Measurements from ENCODE around the gene FAHD1. TPM values are rescaled to one million over a fixed set of nuclear protein-coding genes. Genes with fewer than 3 reads are reported as not detected.
"Not testable (repeated sequence)": the region's sequence is repeated elsewhere in the genome, so short reads cannot be mapped to it uniquely, and the experiment has no call there.

The FAHD1 gene
- total and polyA plus RNA-seq, 3 experiments from 2014 or later: 19.3 to 26.7 (median 20.9) TPM

DNA sequence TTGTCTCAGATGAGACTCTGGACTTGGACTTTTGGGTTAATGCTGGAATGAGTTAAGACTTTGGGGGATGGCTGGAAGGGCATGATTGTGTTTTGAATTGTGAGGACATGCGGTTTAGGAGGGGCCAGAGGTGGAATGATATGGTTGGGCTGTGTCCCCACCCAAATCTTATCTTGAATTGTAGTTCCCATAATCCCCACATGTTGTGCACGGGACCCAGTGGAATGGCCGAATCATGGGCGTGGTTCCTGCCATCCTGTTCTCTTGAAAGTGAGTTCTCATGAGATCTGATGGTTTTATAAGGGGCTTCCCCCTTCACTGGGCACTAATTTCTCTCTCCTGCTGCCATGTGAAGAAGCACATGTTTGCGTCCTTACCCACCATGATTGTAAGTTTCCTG is 27.7 kb upstream of the FAHD1 start:
- H3K27ac Mint-ChIP-seq: not testable (repeated sequence)

DNA sequence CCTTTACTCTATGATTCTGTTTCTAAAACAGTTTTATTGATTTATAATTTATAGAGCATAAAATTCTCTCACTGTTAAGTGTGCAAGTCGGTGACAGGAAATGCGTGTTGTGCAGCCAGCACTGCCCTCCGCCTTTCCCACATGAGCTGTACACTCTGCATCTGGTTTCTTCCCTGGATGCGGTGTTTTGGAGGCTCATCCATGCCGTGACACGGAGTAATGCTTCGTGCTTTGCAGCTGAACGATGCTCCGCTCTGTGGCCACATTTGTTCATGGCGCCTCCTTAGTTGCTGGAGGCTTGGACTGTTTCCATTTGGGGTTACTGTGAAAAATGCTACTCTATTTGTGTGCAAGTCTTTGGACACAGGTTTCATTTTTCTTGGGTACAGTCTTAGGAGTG is 26.3 kb upstream of the FAHD1 start:
- CTCF ChIA-PET: interaction anchor here (1.2 kb wide), 1 partner anchor 39 kb away, joined by 3 read pairs; no protein-coding TSS in a partner anchor
- no peaks in the 10 kb centered on the region for H3K4me1 Mint-ChIP-seq

More for the DNA sequence above, 27.7 kb upstream of the FAHD1 start:
- H3K4me1 Mint-ChIP-seq; POLR2A ChIA-PET; CTCF ChIA-PET; H3K27me3 Mint-ChIP-seq; H3K27ac ChIP-seq (ENCODE audit: low read depth, low read length); H3K36me3 ChIP-seq (ENCODE audit: insufficient read depth, low read length); H3K4me3 Mint-ChIP-seq; H3K36me3 Mint-ChIP-seq; H3K27me3 ChIP-seq (ENCODE audit: insufficient read depth, low read length, poor library complexity, severe bottlenecking); H3K4me3 ChIP-seq (ENCODE audit: low read length); H3K9me3 ChIP-seq (ENCODE audit: low read length); DNase-seq; H3K4me1 ChIP-seq (ENCODE audit: insufficient read depth, low read length): not testable (repeated sequence)
- H3K9me3 Mint-ChIP-seq: peaks cover 3 to 10% (median 7%) of the 10 kb centered on the region in 5 donors

DNA sequence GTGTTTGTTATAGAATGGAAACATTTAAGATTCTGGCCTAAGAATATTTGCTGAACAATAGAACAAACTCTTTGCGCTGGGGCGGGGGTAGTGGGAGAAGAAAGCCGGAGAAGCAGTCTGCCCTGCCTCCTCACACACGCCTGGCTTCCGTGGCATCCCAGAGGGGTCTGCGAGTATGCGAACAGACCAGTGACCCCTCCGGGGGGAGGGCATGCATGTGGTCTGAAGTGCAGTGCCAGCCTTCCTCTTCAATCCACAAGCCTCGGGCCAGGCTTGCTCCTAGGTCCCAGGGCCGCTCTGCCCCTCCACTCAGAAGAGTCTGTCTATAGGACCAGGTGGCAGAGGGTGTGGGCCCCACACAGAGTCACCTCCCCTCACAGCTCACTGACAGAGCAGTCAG is 19.4 kb upstream of the FAHD1 start:
- Histone ChIP-seq H3K27me3 (ENCODE audit: insufficient read depth, low read length, poor library complexity, severe bottlenecking) (no peaks in the 10 kb centered on the region), H3K36me3 (ENCODE audit: insufficient read depth, low read length) (peaks cover 21% of the 10 kb centered on the region), H3K4me1 (ENCODE audit: insufficient read depth, low read length) (no peaks in the 10 kb centered on the region), H3K4me3 (ENCODE audit: low read length) (no peak overlapping the region), H3K27ac (ENCODE audit: low read depth, low read length) (no peak overlapping the region), H3K9me3 (ENCODE audit: low read length) (no peaks in the 10 kb centered on the region)
- ChIA-PET POLR2A (no interaction called here), CTCF (no interaction called here)
- DNase-seq: no peak
- Mint-ChIP-seq H3K4me1 (no peaks in the 10 kb centered on the region), H3K9me3 (no peaks in the 10 kb centered on the region), H3K36me3 (peaks cover 6 to 43% (median 7%) of the 10 kb centered on the region in 3 donors), H3K4me3 (no peak overlapping the region), H3K27ac (no peak overlapping the region), H3K27me3 (no peaks in the 10 kb centered on the region)

More for the DNA sequence above, 26.3 kb upstream of the FAHD1 start:
- H3K4me3 Mint-ChIP-seq: no peak overlapping the region
- Histone ChIP-seq H3K27ac (ENCODE audit: low read depth, low read length) (no peak overlapping the region), H3K36me3 (ENCODE audit: insufficient read depth, low read length) (no peaks in the 10 kb centered on the region), H3K27me3 (ENCODE audit: insufficient read depth, low read length, poor library complexity, severe bottlenecking) (no peaks in the 10 kb centered on the region), H3K9me3 (ENCODE audit: low read length) (no peaks in the 10 kb centered on the region), H3K4me1 (ENCODE audit: insufficient read depth, low read length) (no peaks in the 10 kb centered on the region), H3K4me3 (ENCODE audit: low read length) (no peak overlapping the region)
- H3K9me3 Mint-ChIP-seq: peaks cover 3 to 10% (median 7%) of the 10 kb centered on the region in 5 donors
- H3K36me3 Mint-ChIP-seq: peaks cover 3 to 5% (median 4%) of the 10 kb centered on the region in 3 donors
- no peak for DNase-seq
- H3K27me3 Mint-ChIP-seq: no peaks in the 10 kb centered on the region
- POLR2A ChIA-PET: no interaction called here
- no peak overlapping the region for H3K27ac Mint-ChIP-seq

DNA sequence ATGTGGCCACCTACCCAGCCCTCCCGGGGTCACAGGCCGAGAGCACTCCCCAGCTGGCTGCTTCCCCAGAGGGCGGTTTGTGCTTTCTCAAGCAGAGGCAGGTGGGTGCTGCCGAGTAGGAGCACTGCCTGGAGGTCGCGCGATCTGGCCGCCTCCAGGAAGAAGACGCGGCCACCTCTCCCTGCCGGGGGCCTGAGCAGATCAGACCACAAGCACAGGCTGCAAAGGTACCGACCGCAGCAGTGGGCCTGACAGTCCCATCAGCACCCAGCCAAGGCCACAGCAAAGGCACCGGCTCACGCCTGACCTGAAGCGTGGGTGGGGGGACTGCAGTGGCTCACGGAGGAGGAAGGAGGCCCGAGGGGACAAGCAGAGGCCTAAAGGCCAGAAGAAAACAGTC is 18.3 kb upstream of the FAHD1 start:
- Histone ChIP-seq H3K9me3 (ENCODE audit: low read length) (no peaks in the 10 kb centered on the region), H3K27me3 (ENCODE audit: insufficient read depth, low read length, poor library complexity, severe bottlenecking) (no peaks in the 10 kb centered on the region), H3K36me3 (ENCODE audit: insufficient read depth, low read length) (peaks cover 21% of the 10 kb centered on the region), H3K4me1 (ENCODE audit: insufficient read depth, low read length) (no peaks in the 10 kb centered on the region), H3K4me3 (ENCODE audit: low read length) (no peak overlapping the region), H3K27ac (ENCODE audit: low read depth, low read length) (no peak overlapping the region)
- Mint-ChIP-seq H3K4me3 (no peak overlapping the region), H3K36me3 (peaks cover 7 to 50% (median 11%) of the 10 kb centered on the region in 3 donors), H3K9me3 (no peaks in the 10 kb centered on the region), H3K4me1 (peaks cover 0 to 7% (median 5%) of the 10 kb centered on the region in 3 donors), H3K27me3 (no peaks in the 10 kb centered on the region), H3K27ac (no peak overlapping the region)
- ChIA-PET POLR2A (no interaction called here), CTCF (no interaction called here)
- no peak for DNase-seq

DNA sequence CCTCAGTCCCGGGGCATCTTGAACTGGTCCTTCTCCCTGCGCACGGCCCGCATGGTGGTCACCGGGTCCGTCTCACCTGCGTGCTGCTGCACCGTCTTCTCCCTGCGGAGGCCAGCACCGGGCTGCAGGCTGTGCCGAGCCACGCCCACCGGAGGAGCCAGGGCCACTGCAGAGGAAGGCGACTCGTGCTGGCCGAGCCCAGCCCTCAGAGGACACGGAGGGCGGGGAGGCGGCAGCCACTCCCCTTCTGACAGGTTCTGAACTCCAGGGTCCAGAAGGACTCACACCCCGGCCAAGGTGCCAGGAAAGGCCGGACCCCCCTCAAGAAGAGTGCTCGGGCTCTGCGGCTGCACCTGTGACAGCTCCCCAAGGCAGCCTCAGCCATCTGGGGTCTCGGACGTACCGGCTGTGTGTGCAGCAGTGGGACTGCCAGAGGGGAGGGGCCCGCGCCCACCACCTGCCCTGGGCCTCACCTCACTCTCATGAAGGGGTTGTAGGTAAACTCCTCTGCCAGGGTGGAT is 17.7 kb upstream of the FAHD1 start:
- Mint-ChIP-seq H3K27me3 (no peaks in the 10 kb centered on the region), H3K27ac (no peak overlapping the region), H3K9me3 (no peaks in the 10 kb centered on the region), H3K4me3 (no peak overlapping the region), H3K36me3 (peaks cover 7 to 53% (median 11%) of the 10 kb centered on the region in 3 donors), H3K4me1 (peaks cover 0 to 7% (median 5%) of the 10 kb centered on the region in 3 donors)
- H3K9me3 ChIP-seq (ENCODE audit: low read length): no peaks in the 10 kb centered on the region
- ChIA-PET POLR2A (no interaction called here), CTCF (no interaction called here)
- H3K36me3 ChIP-seq (ENCODE audit: insufficient read depth, low read length): peaks cover 21% of the 10 kb centered on the region
- H3K4me3 ChIP-seq (ENCODE audit: low read length): no peak overlapping the region
- H3K27ac ChIP-seq (ENCODE audit: low read depth, low read length): no peak overlapping the region
- no peaks in the 10 kb centered on the region for H3K4me1 ChIP-seq (ENCODE audit: insufficient read depth, low read length)
- H3K27me3 ChIP-seq (ENCODE audit: insufficient read depth, low read length, poor library complexity, severe bottlenecking): no peaks in the 10 kb centered on the region
- DNase-seq: no peak

DNA sequence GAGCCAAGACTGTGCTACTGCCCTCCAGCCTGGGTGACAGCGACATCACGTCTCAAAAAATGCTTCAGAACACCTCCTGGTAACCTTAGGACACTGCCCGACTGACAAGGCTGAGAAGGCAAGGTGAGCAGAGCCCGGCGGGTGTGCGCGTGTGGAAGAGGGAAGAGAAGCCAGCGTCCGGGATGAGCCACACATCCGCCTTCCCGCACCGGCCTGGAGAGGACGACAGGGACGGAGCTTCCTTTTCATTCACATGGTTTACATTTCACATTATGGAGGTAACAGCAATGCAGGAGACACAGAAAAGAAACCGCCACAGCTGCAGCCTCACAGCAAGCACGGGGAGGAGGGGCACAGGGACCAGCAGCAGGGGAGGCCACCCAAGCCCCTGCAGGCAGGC is 16.9 kb upstream of the FAHD1 start:
- H3K4me1 Mint-ChIP-seq: peaks cover 0 to 8% (median 5%) of the 10 kb centered on the region in 3 donors
- no peaks in the 10 kb centered on the region for H3K9me3 Mint-ChIP-seq
- Histone ChIP-seq H3K4me3 (ENCODE audit: low read length) (no peak overlapping the region), H3K27ac (ENCODE audit: low read depth, low read length) (no peak overlapping the region), H3K36me3 (ENCODE audit: insufficient read depth, low read length) (peaks cover 23% of the 10 kb centered on the region), H3K9me3 (ENCODE audit: low read length) (no peaks in the 10 kb centered on the region), H3K27me3 (ENCODE audit: insufficient read depth, low read length, poor library complexity, severe bottlenecking) (no peaks in the 10 kb centered on the region), H3K4me1 (ENCODE audit: insufficient read depth, low read length) (no peaks in the 10 kb centered on the region)
- CTCF ChIA-PET: interaction anchor here (0.7 kb wide), 1 partner anchor 151 kb away, joined by 4 read pairs; no protein-coding TSS in a partner anchor
- H3K36me3 Mint-ChIP-seq: peaks cover 7 to 54% (median 11%) of the 10 kb centered on the region in 3 donors
- no peak overlapping the region for H3K4me3 Mint-ChIP-seq
- no peak for DNase-seq
- POLR2A ChIA-PET: interaction anchor here (0.6 kb wide), 1 partner anchor 557 kb away, joined by 3 read pairs; no protein-coding TSS in a partner anchor
- no peak overlapping the region for H3K27ac Mint-ChIP-seq
- no peaks in the 10 kb centered on the region for H3K27me3 Mint-ChIP-seq

DNA sequence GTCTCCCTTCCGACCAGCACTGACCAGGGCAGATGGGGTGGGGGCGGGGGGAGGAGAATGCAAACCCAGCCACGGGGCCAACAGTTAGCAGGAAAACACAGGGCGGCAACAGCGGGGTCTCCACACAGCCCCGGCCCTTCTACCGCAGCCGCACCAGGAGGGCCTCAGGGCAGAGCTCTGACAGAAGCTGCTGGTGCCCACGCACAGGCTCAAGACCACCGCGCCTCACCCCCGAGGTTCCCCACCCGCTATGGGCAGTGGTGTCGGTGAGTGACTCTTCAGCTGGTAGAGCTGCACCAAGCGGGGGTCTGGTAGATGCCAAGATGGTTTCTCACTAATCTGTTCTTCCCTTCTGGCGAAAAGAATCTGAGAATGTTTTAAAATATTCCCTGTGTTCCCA is 16.5 kb upstream of the FAHD1 start:
- no peak for DNase-seq
- Histone ChIP-seq H3K4me1 (ENCODE audit: insufficient read depth, low read length) (no peaks in the 10 kb centered on the region), H3K9me3 (ENCODE audit: low read length) (no peaks in the 10 kb centered on the region), H3K4me3 (ENCODE audit: low read length) (no peak overlapping the region), H3K36me3 (ENCODE audit: insufficient read depth, low read length) (peaks cover 28% of the 10 kb centered on the region), H3K27ac (ENCODE audit: low read depth, low read length) (no peak overlapping the region), H3K27me3 (ENCODE audit: insufficient read depth, low read length, poor library complexity, severe bottlenecking) (no peaks in the 10 kb centered on the region)
- H3K9me3 Mint-ChIP-seq: no peaks in the 10 kb centered on the region
- ChIA-PET POLR2A (interaction anchor here (0.6 kb wide), 1 partner anchor 558 kb away, joined by 3 read pairs; no protein-coding TSS in a partner anchor), CTCF (interaction anchor here (0.7 kb wide), 1 partner anchor 150 kb away, joined by 4 read pairs; no protein-coding TSS in a partner anchor)
- peaks cover 7 to 57% (median 14%) of the 10 kb centered on the region in 3 donors for H3K36me3 Mint-ChIP-seq
- H3K4me1 Mint-ChIP-seq: peaks cover 0 to 11% (median 5%) of the 10 kb centered on the region in 3 donors
- no peak overlapping the region for H3K4me3 Mint-ChIP-seq
- no peaks in the 10 kb centered on the region for H3K27me3 Mint-ChIP-seq
- H3K27ac Mint-ChIP-seq: no peak overlapping the region

DNA sequence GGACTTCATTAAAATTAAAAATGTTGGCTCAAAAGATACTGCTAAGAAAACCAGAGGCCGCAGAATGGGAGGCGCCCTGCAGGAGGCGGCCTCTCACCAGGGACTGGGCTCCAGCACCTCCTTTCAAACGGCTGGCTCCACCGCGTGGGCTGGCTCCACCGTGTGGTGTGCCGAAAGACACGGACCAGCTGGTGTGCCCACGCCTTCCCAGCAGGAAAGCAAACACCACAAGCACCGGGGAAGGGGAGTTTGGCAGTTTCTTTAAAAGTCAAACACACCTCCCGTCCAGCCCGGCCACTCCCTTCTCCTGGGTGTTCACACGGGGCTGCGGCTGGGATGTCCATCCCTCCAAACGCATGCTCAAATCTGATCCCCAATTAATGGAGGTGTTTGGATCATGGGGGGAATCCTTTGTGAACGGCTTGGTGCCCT is 14.3 kb upstream of the FAHD1 start:
- H3K4me3 Mint-ChIP-seq: no peak overlapping the region
- Histone ChIP-seq H3K4me1 (ENCODE audit: insufficient read depth, low read length) (no peaks in the 10 kb centered on the region), H3K4me3 (ENCODE audit: low read length) (no peak overlapping the region), H3K36me3 (ENCODE audit: insufficient read depth, low read length) (peaks cover 27% of the 10 kb centered on the region), H3K27ac (ENCODE audit: low read depth, low read length) (no peak overlapping the region), H3K9me3 (ENCODE audit: low read length) (no peaks in the 10 kb centered on the region), H3K27me3 (ENCODE audit: insufficient read depth, low read length, poor library complexity, severe bottlenecking) (no peaks in the 10 kb centered on the region)
- H3K9me3 Mint-ChIP-seq: no peaks in the 10 kb centered on the region
- peaks cover under 1 to 60% (median 9%) of the 10 kb centered on the region in 3 donors for H3K36me3 Mint-ChIP-seq
- no peaks in the 10 kb centered on the region for H3K27me3 Mint-ChIP-seq
- peaks cover 0 to 11% (median 5%) of the 10 kb centered on the region in 3 donors for H3K4me1 Mint-ChIP-seq
- H3K27ac Mint-ChIP-seq: peak overlapping the region in 3 of 8 donors; percentile 7 to 52 (median 33)
- DNase-seq: peak in 3 of 5 donors; percentile 21 to 62 (median 51)
- CTCF ChIA-PET: interaction anchor here (0.9 kb wide), 1 partner anchor 10 kb away, joined by 5 read pairs; no protein-coding TSS in a partner anchor
- POLR2A ChIA-PET: no interaction called here

All from CD8-positive, alpha-beta memory T cell (primary cell).